ENCODE data around the gene F2R.
A peak's percentile ranks its signal among the peaks of the same experiment; 100 is the strongest.
"Not testable (repeated sequence)": the region's sequence is repeated elsewhere in the genome, so short reads cannot be mapped to it uniquely, and the experiment has no call there.

F2R gene

DNA sequence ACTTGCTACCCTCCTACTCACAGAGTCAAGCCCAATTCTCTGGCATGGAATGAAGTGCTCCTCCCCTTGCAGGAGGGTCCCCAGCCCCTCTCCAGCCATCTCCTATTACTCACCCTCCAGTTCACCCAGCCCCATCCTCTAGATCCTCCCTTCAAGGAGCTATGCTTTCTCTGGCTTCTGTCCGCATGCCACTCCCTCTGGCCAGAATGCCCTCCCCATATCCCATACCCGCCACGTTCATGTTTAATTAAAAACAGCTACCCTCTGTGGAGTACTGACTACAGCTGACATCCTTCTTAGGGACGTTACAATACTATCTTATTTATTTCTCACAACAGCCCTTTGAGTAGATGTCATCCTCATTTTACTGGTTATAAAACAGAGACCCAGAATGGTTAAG lies 3.0 kb downstream of the F2R start:
- no peak for DNase-seq (ENCODE audit: low spot score)

DNA sequence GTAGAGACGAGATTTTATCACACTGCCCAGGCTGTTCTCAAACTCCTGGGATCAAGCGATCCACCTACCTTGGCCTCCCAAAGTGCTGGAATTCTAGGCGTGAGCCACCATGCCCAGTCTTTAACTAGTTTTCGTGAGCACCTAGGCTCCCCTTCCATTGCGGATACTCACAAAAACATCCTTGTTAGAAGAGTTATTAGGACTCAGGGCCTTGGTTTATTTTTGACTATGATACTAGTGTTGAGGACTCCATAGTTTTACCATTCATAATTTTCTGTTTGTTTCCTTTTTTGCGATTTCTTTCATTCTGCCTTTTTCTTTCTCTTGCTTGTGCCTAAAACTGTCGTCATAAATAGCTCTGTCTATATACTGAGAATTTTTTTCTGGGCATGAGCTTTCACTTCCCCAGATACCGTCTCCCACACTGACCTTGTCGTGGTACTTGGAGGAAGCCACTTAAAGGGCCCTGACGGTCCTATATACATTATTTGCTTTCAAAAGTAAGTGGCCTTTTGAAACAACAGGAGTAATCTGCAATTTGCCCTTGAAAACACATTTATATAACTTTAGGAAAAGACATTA lies 5.2 kb downstream of the F2R start:
- DNase-seq (ENCODE audit: low spot score) = no peak

DNA sequence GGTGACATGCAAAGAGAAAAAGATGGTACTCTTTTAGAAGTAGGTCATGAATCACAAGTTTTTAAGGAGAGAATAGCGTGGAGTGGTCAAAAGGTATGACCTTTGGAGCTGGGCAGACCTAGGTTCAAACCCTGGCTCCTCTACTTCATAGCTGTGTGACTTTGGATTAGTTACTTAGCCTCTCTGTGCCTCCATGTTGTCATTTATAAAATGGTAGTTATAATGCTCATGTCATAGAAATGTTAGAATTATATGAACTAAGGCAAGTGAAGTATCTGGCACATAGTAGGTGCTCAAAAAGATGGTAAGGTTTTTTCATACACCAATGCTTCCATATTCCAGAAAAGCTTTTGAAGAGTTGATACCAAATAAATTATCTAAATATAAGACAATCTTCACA lies 7.3 kb downstream of the F2R start:
- no peak for DNase-seq (ENCODE audit: low spot score)

DNA sequence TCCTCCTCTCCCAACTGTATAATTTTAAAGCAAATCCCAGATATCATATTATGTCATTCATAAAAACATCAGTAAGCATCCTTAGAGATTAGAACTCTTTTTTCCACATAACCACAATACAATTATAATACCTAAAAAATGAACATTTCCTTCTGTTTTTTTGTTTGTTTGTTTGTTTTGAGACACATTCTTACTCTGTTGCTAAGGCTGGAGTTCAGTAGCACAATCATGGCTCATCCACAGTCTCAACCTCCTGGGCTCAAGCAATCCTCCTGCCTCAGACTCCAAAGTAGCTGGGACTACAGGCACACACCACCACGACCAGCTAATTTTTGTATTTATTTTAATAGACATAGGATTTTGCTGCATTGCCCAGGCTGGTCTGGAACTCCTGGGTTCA lies 8.0 kb downstream of the F2R start:
- no peak for DNase-seq (ENCODE audit: low spot score)

DNA sequence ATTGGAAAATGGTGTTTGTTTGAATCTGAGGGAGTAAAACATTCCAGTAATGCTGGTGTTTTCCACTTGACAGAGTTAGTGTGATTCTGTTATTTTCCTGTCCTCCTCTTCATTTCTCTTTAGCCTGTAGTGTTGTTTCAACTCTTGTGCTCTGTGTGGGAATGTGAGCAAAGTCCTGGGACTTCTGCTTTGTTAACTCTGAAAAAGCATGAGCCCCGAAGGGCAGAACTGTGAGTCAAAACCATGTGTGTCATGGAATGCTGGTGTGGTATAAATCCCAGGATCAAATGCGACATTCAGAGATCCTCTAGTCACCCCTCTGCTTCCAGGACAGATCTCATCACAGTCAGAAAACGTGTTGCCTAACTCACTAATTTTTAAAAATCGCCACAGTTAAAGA lies 8.9 kb downstream of the F2R start:
- no peak for DNase-seq (ENCODE audit: low spot score)

DNA sequence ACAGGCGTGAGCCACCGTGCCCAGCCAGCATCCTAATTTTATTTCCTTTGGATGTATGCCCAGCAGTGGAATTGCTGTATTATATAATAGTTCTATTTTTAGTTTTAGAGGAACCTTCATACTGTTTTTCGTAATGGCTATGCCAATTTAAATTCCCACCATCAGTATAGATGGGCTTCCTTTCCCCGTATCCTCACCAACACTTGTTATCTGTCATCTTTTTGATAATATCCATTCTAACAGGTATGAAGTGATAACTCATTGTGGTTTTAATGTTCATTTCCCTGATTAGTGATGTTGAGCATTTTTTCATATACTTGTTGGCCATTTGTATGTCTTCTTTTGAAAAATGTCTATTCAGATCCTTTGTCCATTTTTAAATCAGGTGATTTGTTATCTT lies 13.0 kb downstream of the F2R start:
- no peak for DNase-seq (ENCODE audit: low spot score)

DNA sequence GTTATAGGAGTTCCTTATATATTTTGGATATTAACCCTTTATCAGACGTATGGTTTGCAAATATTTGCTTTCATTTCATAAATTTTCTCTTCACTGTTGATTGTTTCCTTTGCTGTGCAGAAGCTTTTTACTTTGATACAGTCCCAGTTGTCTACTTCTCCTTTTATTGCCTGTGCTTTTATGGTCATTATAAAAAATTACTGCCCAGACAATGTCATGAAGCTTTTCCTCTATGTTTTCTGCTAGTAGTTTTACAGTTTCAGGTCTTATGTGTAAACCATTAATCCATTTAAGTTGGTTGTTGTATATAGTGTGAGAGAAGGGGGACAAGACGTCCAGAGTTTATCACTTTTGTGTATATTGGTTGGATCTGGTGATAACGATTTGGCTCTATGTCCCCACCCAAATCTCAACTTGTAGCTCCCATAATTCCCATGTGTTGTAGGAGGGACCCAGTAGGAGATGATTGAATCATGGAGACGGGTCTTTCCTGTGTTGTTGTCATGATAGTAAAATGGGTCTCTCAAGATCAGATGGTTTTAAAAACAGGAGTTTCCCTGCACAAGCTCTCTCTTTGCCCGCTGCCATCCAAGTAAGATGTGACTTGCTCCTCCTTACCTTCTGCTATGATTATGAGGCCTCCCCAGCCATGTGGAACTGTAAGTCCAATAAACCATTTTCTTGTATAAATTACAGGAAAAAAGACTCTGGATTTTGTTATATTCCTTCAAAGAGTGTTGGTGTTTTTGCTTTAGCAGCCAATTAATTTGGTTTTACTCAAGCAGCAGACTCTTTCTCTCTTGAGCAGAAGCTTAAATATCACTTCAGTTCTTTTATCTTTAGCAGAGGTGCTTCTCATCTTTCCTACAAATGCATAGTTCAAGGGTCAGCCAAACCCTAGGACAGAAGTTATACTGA lies 13.7 kb downstream of the F2R start:
- no peak for DNase-seq (ENCODE audit: low spot score)

DNA sequence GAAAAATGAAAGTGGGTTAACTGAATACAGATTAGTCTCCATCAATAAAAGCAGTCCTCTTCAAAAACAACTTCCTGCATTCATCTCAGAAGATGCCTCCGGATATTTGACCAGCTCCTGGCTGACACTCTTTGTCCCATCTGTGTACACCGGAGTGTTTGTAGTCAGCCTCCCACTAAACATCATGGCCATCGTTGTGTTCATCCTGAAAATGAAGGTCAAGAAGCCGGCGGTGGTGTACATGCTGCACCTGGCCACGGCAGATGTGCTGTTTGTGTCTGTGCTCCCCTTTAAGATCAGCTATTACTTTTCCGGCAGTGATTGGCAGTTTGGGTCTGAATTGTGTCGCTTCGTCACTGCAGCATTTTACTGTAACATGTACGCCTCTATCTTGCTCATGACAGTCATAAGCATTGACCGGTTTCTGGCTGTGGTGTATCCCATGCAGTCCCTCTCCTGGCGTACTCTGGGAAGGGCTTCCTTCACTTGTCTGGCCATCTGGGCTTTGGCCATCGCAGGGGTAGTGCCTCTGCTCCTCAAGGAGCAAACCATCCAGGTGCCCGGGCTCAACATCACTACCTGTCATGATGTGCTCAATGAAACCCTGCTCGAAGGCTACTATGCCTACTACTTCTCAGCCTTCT lies 16.6 kb downstream of the F2R start:
- no peak for DNase-seq (ENCODE audit: low spot score)

DNA sequence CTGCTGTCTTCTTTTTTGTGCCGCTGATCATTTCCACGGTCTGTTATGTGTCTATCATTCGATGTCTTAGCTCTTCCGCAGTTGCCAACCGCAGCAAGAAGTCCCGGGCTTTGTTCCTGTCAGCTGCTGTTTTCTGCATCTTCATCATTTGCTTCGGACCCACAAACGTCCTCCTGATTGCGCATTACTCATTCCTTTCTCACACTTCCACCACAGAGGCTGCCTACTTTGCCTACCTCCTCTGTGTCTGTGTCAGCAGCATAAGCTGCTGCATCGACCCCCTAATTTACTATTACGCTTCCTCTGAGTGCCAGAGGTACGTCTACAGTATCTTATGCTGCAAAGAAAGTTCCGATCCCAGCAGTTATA lies 17.1 kb downstream of the F2R start:
- peak; percentile 71 for DNase-seq (ENCODE audit: low spot score)

DNA sequence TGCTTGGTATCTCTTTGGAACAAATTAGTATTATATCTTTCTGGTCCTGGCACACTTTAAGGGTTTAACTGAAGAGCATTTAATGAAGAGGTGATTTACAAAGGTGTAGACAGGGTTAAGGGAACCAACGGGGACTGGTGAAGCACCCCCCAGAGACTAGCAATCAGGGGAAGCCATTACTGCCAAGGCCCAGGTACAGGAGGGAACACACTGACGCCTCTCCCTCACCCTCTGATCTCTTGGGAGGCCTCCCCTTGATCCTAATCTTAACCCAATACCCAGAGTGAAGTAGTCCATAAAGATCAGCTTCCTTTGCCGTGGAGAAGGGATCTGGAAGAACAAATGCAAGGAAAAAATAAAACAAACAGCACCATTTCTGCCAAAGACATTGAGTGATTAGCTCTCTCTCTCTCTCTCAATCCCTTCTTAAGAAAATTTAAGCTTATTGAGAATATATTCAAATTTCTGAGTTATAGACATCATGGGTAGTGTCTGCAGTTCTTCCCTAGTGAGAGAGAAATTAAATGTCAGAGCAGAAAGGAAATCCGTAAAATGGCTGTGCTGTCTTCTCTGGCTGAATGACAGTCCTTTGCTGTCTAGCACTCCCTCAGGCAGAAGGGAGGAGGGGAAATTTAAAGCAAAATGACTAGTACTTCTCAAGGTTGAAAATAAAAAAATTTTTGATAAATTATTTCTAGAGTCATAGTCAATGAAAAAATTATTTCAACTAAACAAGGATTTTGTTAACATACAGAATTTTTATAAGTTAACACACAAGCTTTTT lies 20.0 kb downstream of the F2R start:
- no peak for DNase-seq (ENCODE audit: low spot score)

DNA sequence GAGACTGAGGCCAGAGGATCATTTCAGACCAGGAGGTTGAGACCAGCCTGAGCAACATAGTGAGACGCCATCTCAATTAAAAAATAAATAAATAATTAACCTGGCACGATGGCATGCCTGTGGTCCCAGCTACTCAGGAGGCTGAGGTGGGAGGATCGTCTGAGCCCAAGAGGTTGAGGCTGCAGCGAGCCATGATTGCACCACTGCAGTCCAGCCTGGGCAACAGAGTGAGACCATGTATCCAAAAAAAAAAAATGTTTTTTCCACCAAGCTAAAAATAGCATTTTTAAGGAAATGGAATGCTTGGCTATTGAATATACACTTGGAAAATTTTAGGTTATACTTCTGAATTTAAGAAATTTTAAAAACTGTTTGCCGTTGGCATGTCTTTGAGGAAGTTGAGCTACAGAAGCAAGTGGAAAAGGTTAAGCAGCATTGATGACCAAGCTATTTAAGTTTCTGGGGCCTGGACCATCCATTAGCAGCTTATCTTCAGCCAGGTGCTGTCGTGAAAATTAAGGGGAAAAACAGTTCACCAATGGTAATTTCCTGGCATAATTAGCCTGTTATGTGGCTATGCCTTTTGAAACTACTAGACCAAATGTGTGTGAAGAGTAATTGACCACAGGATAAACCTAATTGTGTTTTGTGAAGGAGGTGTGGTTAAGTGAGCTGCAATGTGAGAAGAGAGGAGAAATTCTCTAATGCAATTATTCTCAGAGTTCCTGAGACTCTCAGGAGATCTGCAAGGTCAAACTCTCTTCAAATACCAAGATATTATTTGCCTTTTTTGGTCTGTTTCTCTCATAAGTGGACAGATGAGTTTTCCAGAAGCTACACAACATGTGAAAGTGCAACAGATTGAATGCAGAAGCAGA lies 21.0 kb downstream of the F2R start:
- no peak for DNase-seq (ENCODE audit: low spot score)

DNA sequence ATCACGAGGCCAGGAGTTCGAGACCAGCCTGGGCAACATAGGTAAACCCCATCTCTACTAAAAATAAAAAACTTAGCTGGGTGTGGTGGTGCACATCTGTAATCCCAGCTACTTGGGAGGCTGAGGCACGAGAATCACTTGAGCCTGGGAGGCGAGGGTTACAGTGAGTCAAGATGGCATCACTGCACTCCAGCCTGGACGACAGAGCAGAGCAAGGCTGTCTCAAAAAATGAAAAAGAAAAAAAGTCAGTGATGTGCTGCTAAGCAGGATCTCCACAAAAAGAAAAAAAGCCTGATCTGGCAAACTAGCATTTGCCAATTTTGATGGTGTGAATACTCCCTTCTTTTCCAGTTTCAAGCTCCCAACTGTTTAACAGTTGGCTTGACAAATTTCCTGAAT lies 21.9 kb downstream of the F2R start:
- no peak for DNase-seq (ENCODE audit: low spot score)

DNA sequence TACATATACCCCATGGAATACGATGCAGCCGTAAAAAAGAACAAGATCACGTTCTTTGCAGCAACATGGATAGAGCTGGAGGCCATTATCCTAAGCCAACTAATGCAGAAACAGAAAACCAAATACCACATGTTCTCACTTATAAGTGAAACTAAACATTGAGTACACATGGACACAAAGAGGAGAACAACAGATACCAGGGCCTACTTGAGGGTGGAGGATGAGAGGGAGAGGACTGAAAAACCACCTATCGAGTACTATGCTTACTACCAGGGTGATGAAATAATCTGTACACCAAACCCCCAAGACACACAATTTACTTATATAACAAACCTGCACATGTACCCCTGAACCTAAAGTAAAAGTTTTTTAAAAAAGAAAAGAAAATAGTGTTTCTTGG lies 25.6 kb downstream of the F2R start:
- not testable (repeated sequence) for DNase-seq (ENCODE audit: low spot score)

DNA sequence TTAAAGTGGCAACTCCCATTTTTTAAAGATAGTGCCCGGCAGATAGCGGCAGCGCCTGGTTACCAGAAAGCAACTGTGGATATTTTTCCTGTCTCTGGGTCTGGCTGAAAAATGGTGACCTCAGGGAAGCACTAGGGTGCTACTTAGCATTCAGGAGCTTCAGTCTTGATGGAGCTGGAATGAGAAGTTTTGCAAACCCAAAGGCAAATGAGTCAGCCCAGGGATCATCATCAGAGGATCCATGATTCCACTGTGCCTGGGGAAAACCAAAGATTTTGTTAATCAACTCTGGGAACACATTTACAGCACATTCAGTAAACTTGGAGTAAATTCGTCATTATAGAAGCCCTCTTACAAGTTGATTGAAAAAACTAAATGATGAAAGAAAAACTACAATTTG lies 26.7 kb downstream of the F2R start:
- no peak for DNase-seq (ENCODE audit: low spot score)

DNA sequence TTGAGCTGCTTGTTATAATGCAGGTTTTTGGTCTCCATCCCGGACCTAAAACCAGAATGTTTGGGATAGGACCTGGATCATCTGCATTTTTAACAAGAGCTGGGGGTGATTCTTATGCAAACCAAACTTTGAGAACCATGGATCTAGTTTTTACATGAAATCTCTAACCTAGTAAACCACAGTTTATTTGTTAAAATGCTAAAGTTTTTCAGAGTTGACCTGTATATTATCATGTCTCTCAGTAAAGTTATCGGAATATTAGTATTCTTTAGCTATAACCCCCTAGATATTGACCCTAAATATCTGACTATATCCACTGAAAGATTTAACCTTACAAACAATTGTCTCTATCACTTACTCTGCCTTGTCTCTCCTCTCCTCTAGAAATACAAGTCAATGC lies 28.7 kb downstream of the F2R start:
- no peak for DNase-seq (ENCODE audit: low spot score)

DNA sequence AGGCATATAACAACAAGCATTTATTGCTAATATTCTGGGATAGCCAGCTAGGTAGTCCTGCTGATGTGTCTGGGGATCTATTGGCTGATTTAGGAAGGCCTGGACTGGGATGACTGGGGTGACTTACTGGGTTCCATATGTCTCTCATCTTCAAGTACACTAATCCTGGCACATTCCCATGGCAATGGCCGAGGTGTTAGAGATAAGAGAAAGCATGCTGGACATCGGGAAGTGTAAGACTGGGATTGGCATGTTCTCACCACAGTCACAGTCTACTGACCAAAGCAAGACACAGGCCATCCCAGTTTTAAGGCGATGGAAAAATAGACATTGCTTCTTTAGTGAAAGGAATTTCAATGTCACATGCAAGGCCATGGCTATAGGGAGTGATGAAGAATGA lies 29.7 kb downstream of the F2R start:
- DNase-seq (ENCODE audit: low spot score) = no peak

DNA sequence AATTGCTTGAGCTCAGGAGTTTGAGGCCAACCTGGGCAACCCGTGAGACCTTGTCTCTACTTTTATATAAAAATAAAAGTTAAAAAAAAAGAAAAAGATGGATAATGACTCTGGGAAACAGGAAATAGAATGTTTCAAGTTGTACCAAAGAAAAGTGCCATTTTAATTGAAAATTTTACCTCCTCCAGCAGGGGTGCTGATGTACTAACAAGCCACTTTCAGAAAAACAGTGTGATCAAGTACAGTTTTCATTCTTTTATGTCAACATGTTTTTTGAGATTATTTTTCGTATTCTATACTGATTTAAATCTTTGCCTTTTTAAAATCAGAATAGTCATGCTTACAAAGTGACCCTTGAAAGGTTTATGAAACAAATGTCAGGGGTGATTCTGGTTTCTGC lies 30.8 kb downstream of the F2R start:
- no peak for DNase-seq (ENCODE audit: low spot score)

DNA sequence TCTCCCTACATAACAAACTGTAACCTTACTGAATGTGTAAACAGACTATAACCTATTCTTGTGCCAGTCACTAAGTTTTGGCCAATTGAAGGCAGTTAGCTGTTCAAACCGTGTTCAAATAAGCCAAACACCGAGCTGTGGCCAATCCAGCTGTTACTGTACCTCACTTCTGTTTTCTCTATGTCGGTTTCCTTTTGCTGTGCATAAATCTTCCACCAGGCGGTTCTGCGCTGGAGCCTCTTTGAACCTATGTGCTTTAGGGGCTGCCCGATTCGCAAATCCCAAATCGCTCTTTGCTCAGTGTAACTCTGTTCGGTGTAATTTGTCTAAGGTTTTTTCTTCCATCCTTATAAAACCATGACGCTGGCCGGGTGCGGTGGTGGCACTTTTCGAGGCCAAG lies 31.8 kb downstream of the F2R start:
- DNase-seq (ENCODE audit: low spot score) = no peak

DNA sequence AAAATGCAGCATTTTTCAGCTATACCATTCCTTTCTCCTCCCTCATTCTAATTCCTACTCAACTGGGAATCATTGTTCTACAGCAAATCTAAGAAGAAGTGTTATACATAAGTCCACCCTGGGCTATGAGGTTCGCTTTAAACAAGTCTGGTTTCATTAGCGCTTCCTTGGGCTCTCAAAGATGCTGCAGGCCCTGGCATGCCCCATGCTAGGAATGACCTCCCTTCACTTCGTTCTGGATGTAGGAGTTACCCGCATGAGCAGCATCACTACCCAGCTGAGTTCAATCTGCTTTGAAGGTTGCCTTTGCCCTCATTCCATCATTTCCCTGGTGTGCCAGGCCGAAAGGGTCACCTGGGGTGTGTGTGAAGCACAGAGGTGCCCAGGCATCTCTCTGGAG lies 35.4 kb downstream of the F2R start:
- no peak for DNase-seq (ENCODE audit: low spot score)

DNA sequence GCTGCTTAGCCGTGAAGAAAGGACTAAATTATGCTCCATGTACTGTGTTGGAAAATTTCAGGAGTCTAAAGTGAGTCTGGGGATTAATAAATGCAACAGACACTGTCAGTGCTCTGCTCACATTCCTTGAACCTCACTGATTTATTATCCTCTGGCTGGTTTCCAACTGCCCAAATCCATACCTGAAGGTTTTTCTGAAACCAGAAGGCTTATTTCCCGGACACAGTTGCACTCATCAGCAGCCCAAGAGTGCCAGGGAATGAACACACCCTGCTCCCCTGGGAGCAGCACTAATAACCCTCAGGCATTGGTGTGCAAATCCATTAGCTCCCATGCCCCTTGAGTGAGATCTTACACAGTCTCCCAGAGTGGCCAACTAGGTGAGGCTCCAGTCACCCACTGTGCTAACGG lies 38.7 kb downstream of the F2R start:
- DNase-seq (ENCODE audit: low spot score) = no peak

DNA sequence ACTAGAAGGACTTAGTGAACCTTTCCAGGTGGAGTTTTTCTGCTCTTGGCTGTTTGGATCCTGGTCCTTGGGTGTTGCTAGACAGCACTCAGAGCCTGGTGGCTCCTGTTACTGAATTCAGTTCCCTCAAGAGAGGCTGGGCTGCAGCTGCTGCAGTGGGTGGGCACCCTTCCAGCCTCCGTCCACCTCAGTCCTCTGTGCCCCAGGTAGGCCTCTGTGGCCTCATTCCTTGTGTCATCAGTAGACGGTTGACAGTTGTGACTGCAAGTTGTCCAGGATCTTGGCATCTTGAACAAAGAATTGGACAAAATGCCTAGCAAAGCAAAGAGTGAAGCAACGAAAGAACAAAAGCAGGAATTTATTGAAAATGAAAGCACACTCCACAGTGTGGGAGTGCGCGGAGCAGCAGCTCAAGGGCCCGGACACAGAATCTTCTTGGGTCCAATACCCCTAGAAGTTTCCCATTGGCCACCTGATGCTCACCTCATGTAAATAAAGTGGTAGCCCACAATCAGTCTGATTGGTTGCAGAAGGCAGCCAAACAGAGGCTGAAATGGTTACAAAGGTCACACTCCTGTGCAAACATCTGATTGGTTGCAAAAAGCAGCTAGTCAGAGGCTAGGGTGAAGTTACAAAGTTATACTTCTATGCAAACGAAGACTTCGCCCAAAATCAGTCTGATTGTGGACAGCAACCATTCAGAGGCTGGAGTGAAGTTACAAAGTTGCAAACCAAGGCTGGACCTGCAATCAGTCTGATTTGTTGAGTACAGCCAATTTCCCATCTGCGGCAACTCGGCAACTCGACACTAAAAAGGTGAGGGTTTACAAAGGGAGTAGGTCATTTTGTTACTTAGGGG lies 40.1 kb downstream of the F2R start:
- DNase-seq (ENCODE audit: low spot score) = no peak
